ENCODE results near the gene OPA3. TPM values are rescaled to one million over a fixed set of nuclear protein-coding genes. Genes with fewer than 3 reads are reported as not detected.

OPA3 gene
- total RNA-seq, 2 donors from 2014 or later = 12.9 to 15.4 TPM

- no peak overlapping the region for H3K9ac ChIP-seq (ENCODE audit: extremely low read depth, low read length, poor library complexity, severe bottlenecking)
- H3K9me3 ChIP-seq (ENCODE audit: control insufficient read depth, low read length) = no peaks in the 10 kb centered on the region
- Mint-ChIP-seq H3K4me1 (no peaks in the 10 kb centered on the region), H3K27me3 (ENCODE audit: insufficient read depth) (peaks cover 44% of the 10 kb centered on the region), H3K4me3 (no peak overlapping the region), H3K27ac (no peak overlapping the region), H3K36me3 (ENCODE audit: low read depth) (no peaks in the 10 kb centered on the region), H3K9me3 (peaks cover 4% of the 10 kb centered on the region)
- no peak for DNase-seq
- no peak overlapping the region for H3K27ac ChIP-seq (ENCODE audit: low read depth, low read length)
- H3K27me3 ChIP-seq (ENCODE audit: control insufficient read depth, insufficient read depth, low read length, poor library complexity, severe bottlenecking) = peaks cover 12% of the 10 kb centered on the region
- H3K36me3 ChIP-seq (ENCODE audit: control insufficient read depth, insufficient read depth, low read length) = no peaks in the 10 kb centered on the region
- no peak for TF ChIP-seq CTCF (conservative IDR thresholded peaks at IDR 0.05)
- 91 to 93% methylated on average over 4 of the region's 4 CpGs for WGBS, 2 experiments (ENCODE audit: insufficient coverage in 1 of 2, insufficient read length in 1 of 2)
- H3K4me3 ChIP-seq (ENCODE audit: low read length) = no peak overlapping the region
- H3K4me1 ChIP-seq (ENCODE audit: control insufficient read depth, insufficient read depth, low read length) = no peaks in the 10 kb centered on the region
Observed at GRCh38 chr19:45589768-45590167, 5.2 kb upstream of the OPA3 start.

GRCh38 chr19:45587873-45588272 lies 3.3 kb upstream of the OPA3 start:
- Histone ChIP-seq H3K9me3 (ENCODE audit: control insufficient read depth, low read length) (no peaks in the 10 kb centered on the region), H3K36me3 (ENCODE audit: control insufficient read depth, insufficient read depth, low read length) (no peaks in the 10 kb centered on the region), H3K4me3 (ENCODE audit: low read length) (no peak overlapping the region), H3K9ac (ENCODE audit: extremely low read depth, low read length, poor library complexity, severe bottlenecking) (no peak overlapping the region), H3K27ac (ENCODE audit: low read depth, low read length) (no peak overlapping the region), H3K27me3 (ENCODE audit: control insufficient read depth, insufficient read depth, low read length, poor library complexity, severe bottlenecking) (peaks cover 12% of the 10 kb centered on the region), H3K4me1 (ENCODE audit: control insufficient read depth, insufficient read depth, low read length) (no peaks in the 10 kb centered on the region)
- no peaks in the 10 kb centered on the region for H3K36me3 Mint-ChIP-seq (ENCODE audit: low read depth)
- no peak for DNase-seq
- H3K4me3 Mint-ChIP-seq = no peak overlapping the region
- H3K4me1 Mint-ChIP-seq = no peaks in the 10 kb centered on the region
- 69 to 92% methylated on average over 3 to 4 of the region's 4 CpGs for WGBS, 2 experiments (ENCODE audit: insufficient coverage in 1 of 2, insufficient read length in 1 of 2)
- peaks cover 4% of the 10 kb centered on the region for H3K9me3 Mint-ChIP-seq
- peaks cover 43% of the 10 kb centered on the region for H3K27me3 Mint-ChIP-seq (ENCODE audit: insufficient read depth)
- no peak overlapping the region for H3K27ac Mint-ChIP-seq
- TF ChIP-seq CTCF (conservative IDR thresholded peaks at IDR 0.05) = no peak

GRCh38 chr19:45585158-45585577 lies 566 bp upstream of the OPA3 start:
- Histone ChIP-seq H3K36me3 (ENCODE audit: control insufficient read depth, insufficient read depth, low read length) (no peaks in the 10 kb centered on the region), H3K27ac (ENCODE audit: low read depth, low read length) (peak overlapping the region; percentile 82), H3K9ac (ENCODE audit: extremely low read depth, low read length, poor library complexity, severe bottlenecking) (peak overlapping the region; percentile 67), H3K9me3 (ENCODE audit: control insufficient read depth, low read length) (no peaks in the 10 kb centered on the region), H3K4me1 (ENCODE audit: control insufficient read depth, insufficient read depth, low read length) (no peaks in the 10 kb centered on the region), H3K27me3 (ENCODE audit: control insufficient read depth, insufficient read depth, low read length, poor library complexity, severe bottlenecking) (no peaks in the 10 kb centered on the region), H3K4me3 (ENCODE audit: low read length) (peak overlapping the region; percentile 95)
- H3K27me3 Mint-ChIP-seq (ENCODE audit: insufficient read depth) = peaks cover 18% of the 10 kb centered on the region
- peak overlapping the region; percentile 89 for H3K4me3 Mint-ChIP-seq
- peaks cover 8% of the 10 kb centered on the region for H3K36me3 Mint-ChIP-seq (ENCODE audit: low read depth)
- peak overlapping the region; percentile 98 for H3K27ac Mint-ChIP-seq
- H3K4me1 Mint-ChIP-seq = peaks cover 5% of the 10 kb centered on the region
- DNase-seq = no peak
- no peaks in the 10 kb centered on the region for H3K9me3 Mint-ChIP-seq
- TF ChIP-seq CTCF (conservative IDR thresholded peaks at IDR 0.05) = no peak
- WGBS, 2 experiments (ENCODE audit: insufficient coverage in 1 of 2, insufficient read length in 1 of 2) = 51 to 67% methylated on average over 5 to 7 of the region's 7 CpGs

Measured in endodermal cell (in vitro differentiated cells).